Heart right ventricle (tissue), 16 donors: Measurements from ENCODE around the gene LSM10. TPM values are rescaled to one million over a fixed set of nuclear protein-coding genes. Genes with fewer than 3 reads are reported as not detected.

Source experiments
- ATAC-seq, 8 donors: fragments of 200-7000 bp; cut with Tn5 transposase; one replicate each; pipeline ENCODE4 v1.9.1; 2020; ENCODE audit warnings: mild to moderate bottlenecking in 8 of 8, moderate library complexity in 8 of 8, moderate number of reproducible peaks in 1 of 8
- DNase-seq, 2 donors: peaks; one replicate each; pipeline ENCODE4 v3.0.0-alpha.2; 2020
- H3K27ac ChIP-seq, 10 donors: fragments of 200-600 bp; sonication (generic) in 2 of 10; one replicate each; pipeline versions ENCODE4 v1.5.0 to v1.8.0; 2020 to 2022; ENCODE audit warnings: mild to moderate bottlenecking in 3 of 10
- H3K27me3 ChIP-seq, 7 donors: fragments of 200-600 bp; one replicate each; pipeline ENCODE4 v1.8.0; 2021 to 2022; ENCODE audit warnings: mild to moderate bottlenecking in 2 of 7
- H3K36me3 ChIP-seq, 9 donors: fragments of 200-600 bp; sonication (generic) in 1 of 9; one replicate each; pipeline versions ENCODE4 v1.5.0 to v1.8.0; 2020 to 2022; ENCODE audit warnings: mild to moderate bottlenecking in 2 of 9
- H3K4me1 ChIP-seq, 9 donors: fragments of 200-600 bp; sonication (generic) in 1 of 9; one replicate each; pipeline versions ENCODE4 v1.5.0 to v1.8.0; 2020 to 2022; ENCODE audit warnings: mild to moderate bottlenecking in 4 of 9
- H3K4me3 ChIP-seq, 10 donors: fragments of 200-600 bp; sonication (generic) in 2 of 10; one replicate each; pipeline versions ENCODE4 v1.5.0 to v1.8.0; 2020 to 2022; ENCODE audit warnings: mild to moderate bottlenecking in 7 of 10, moderate library complexity in 2 of 10
- H3K9me3 ChIP-seq, 11 donors: fragments of 200-600 bp in 10 of 11; sonication (generic) in 2 of 11; one replicate each; pipeline versions ENCODE4 v1.5.0 to v1.8.0; 2013 to 2022; ENCODE audit warnings: mild to moderate bottlenecking in 2 of 11, control low read depth in 1 of 11, moderate library complexity in 1 of 11
- CTCF ChIP-seq, 9 donors: fragments of 200-600 bp; sonication (generic) in 2 of 9; IDR thresholded peaks; one replicate each; pipeline versions ENCODE4 v1.5.0 to v1.8.0; 2021 to 2022; ENCODE audit warnings: antibody characterized with exemption in 9 of 9, mild to moderate bottlenecking in 5 of 9, moderate library complexity in 1 of 9
- WGBS, 2 donors: extraction: QIAGEN DNeasy Blood & Tissue Kit; methylation state at CpG; one replicate each; pipeline ENCODE4 v1.1.7; 2013; ENCODE audit warnings: inconsistent platforms in 1 of 2; 5-methylcytosine and 5-hydroxymethylcytosine counted together
- intact Hi-C, 10 donors: fragments of 100-400 bp; cut with DNase I; formaldehyde crosslinking; loops; one replicate each; pipeline versions ENCODE4 v1.11.1 to v1.14.2; 2022
- polyA plus RNA-seq, 2 donors: library from polyadenylated mRNA; stranded (reverse); fragments of 200-250 nt; gene quantifications; one replicate each; pipeline ENCODE4 v1.2.3, GENCODE V29; 2013
- total RNA-seq, 10 donors: library from RNA; stranded (reverse); fragmentation: NEBNext Ultra II Directional in 3 of 10; extraction: Animal tissue kit (Norgen Biotek cat#: 25700) in 3 of 10; gene quantifications; one replicate each; pipeline versions ENCODE4 v1.2.1 to v1.2.4, GENCODE V29; 2021 to 2023
- donor health status: Arrhythmogenic right ventricular cardiomyopathy.
- donor health status: ischemic (EF 13 %, LVEDD 7.1; RV severe dilation, severe dysfunction).
- donor health status: healthy with polysubstance abuse.
- donor health status: DM: no; HTN: yes; CAD: no.
- donor health status: DM: no; HTN: no; CAD: no.
- donor health status: ischemic (EF 25% LVEDD 6.9; RV normal size, moderate dysfunction).
- donor health status: ischemic (EF 25% LVEDD 5.7; RV mildly dilated, moderate dysfunction).
- donor health status: healthy.
- donor health status: DM: yes; HTN: yes; CAD: no.
- donor health status: Ischemic cardiomyopathy.
- donor health status: ischemic (EF 35%, LVEDD 5.7; RV mildly dilated, moderate dysfunction).
- donor health status: nonischemic (EF 11% LVEDD 7.7; RV severe dilation, severe dysfunction).
- donor health status: DM: yes; HTN: yes; CAD: no.
- donor health status: PGD.
- donor health status: ischemic (EF 29% LVEDD 5.4; RV normal size, mild dysfunction).
- donor health status: nonischemic (EF 23%, LVEDD 6.1; RV moderate dilation, normal function).

LSM10 gene
- total and polyA plus RNA-seq, 12 donors: 35.2 to 82.6 (median 46.2) TPM

- Histone ChIP-seq H3K9me3 (no peaks in the 10 kb centered on the region), H3K27me3 (no peaks in the 10 kb centered on the region), H3K4me3 (no peak overlapping the region), H3K27ac (no peak overlapping the region), H3K36me3 (peaks cover 0 to 50% (median 29%) of the 10 kb centered on the region in 9 donors), H3K4me1 (peaks cover 6 to 58% (median 28%) of the 10 kb centered on the region in 9 donors)
- 93 to 99% methylated on average over 4 of the region's 4 CpGs for WGBS, 2 donors
- intact Hi-C loops: no loop called here
- ATAC-seq (no peak), DNase-seq (no peak)
- TF ChIP-seq CTCF (IDR thresholded peaks at IDR 0.05): no peak
Observed at GRCh38 chr1:36392836-36393235, 4.9 kb downstream of the LSM10 start.

GRCh38 chr1:36391271-36391670 lies 6.4 kb downstream of the LSM10 start:
- no peak for TF ChIP-seq CTCF (IDR thresholded peaks at IDR 0.05)
- Histone ChIP-seq H3K4me3 (no peak overlapping the region), H3K36me3 (peaks cover 0 to 50% (median 29%) of the 10 kb centered on the region in 9 donors), H3K27me3 (no peaks in the 10 kb centered on the region), H3K9me3 (no peaks in the 10 kb centered on the region), H3K4me1 (peaks cover 4 to 65% (median 34%) of the 10 kb centered on the region in 9 donors), H3K27ac (peak overlapping the region in 1 of 10 donors; percentile 98)
- intact Hi-C loops: no loop called here
- WGBS, 2 donors: 96 to 97% methylated on average over 8 of the region's 8 CpGs
- ATAC-seq (no peak), DNase-seq (no peak)

DNA sequence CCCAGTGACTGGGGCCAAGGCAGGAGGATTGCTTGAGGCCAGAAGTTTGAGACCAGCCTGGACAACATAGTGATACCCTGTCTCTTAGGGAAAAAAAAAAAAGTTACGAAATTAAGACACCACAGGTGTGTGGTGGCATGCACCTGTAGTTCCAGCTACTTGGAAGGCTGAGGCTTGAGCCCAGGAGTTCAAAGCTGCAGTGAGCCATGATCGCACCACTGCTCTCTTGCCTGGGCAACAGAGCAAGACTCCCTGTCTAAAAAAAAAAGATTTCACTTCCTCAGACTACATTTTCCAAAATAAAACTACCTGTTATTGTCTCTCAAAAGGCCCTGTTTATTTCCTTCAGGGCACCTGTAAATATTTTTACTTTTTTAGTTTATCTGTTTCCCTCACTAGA lies 7.3 kb downstream of the LSM10 start:
- no peak for DNase-seq
- peaks cover 4 to 60% (median 36%) of the 10 kb centered on the region in 9 donors for H3K4me1 ChIP-seq

GRCh38 chr1:36389999-36390398 lies 7.7 kb downstream of the LSM10 start:
- Histone ChIP-seq H3K36me3 (peaks cover 0 to 50% (median 29%) of the 10 kb centered on the region in 9 donors), H3K27ac (peak overlapping the region in 8 of 10 donors; percentile 2 to 98 (median 27)), H3K4me3 (no peak overlapping the region), H3K9me3 (no peaks in the 10 kb centered on the region), H3K27me3 (no peaks in the 10 kb centered on the region), H3K4me1 (peaks cover 4 to 56% (median 35%) of the 10 kb centered on the region in 9 donors)
- WGBS, 2 donors: 84 to 93% methylated on average over 1 of the region's 1 CpG
- no peak for ATAC-seq
- no peak for DNase-seq
- no peak for TF ChIP-seq CTCF (IDR thresholded peaks at IDR 0.05)
- intact Hi-C loops: loop anchor here in 2 of 10 donors (5.0 to 10.0 kb wide), 4 partner anchors 68 to 245 kb away; partner anchors contain the start of genes EVA1B (in 1 of the 2), THRAP3 (in 1 of the 2) and TRAPPC3 (in 1 of the 2)

More for the DNA sequence above, 7.3 kb downstream of the LSM10 start:
- H3K27me3 ChIP-seq: no peaks in the 10 kb centered on the region
- intact Hi-C loops: no loop called here
- H3K9me3 ChIP-seq: no peaks in the 10 kb centered on the region
- peaks cover 0 to 50% (median 29%) of the 10 kb centered on the region in 9 donors for H3K36me3 ChIP-seq
- no peak for TF ChIP-seq CTCF (IDR thresholded peaks at IDR 0.05)
- no peak for ATAC-seq
- no peak overlapping the region for H3K4me3 ChIP-seq
- peak overlapping the region in 2 of 10 donors; percentile 89 to 98 for H3K27ac ChIP-seq
- WGBS, 2 donors: 94 to 95% methylated on average over 2 of the region's 2 CpGs
